RWPE2 (cell line): ENCODE results near the gene RC3H1.
A peak's percentile ranks its signal among the peaks of the same experiment; 100 is the strongest.

Experiments
- ATAC-seq: fragments of 200-7000 bp; cut with Tn5 transposase; 3 replicates; pipeline ENCODE4 v1.9.1; 2021; ENCODE audit warnings: low read depth
- DNase-seq: peaks from one replicate; pipeline ENCODE4 v3.0.0-alpha.2; 2020; ENCODE audit warnings: low spot score
- H3K27ac ChIP-seq: fragments of 450-650 bp; 2 replicates; pipeline ENCODE4 v1.5.1; 2017; ENCODE audit warnings: mild to moderate bottlenecking; ENCODE audit not compliant: poor library complexity, severe bottlenecking
- H3K27me3 ChIP-seq: fragments of 250-450 bp; sonication (Bioruptor Pico); 2 replicates; pipeline ENCODE4 v1.5.1; 2021; ENCODE audit warnings: mild to moderate bottlenecking, moderate library complexity; ENCODE audit not compliant: insufficient read depth, poor library complexity, severe bottlenecking
- H3K36me3 ChIP-seq: fragments of 250-450 bp; sonication (Bioruptor Pico); 2 replicates; pipeline ENCODE4 v1.5.1; 2020; ENCODE audit warnings: low read depth, mild to moderate bottlenecking, moderate library complexity
- H3K4me1 ChIP-seq: fragments of 250-450 bp; sonication (Bioruptor Pico); 2 replicates; pipeline ENCODE4 v1.5.1; 2021; ENCODE audit warnings: mild to moderate bottlenecking, moderate library complexity; ENCODE audit not compliant: insufficient read depth, poor library complexity, severe bottlenecking
- H3K4me3 ChIP-seq: fragments of 250-450 bp; sonication (Bioruptor Pico); 2 replicates; pipeline ENCODE4 v1.5.1; 2021; ENCODE audit warnings: mild to moderate bottlenecking, moderate library complexity; ENCODE audit not compliant: severe bottlenecking
- H3K9me3 ChIP-seq: fragments of 250-450 bp; sonication (Bioruptor Pico); 2 replicates; pipeline ENCODE4 v1.5.1; 2021; ENCODE audit warnings: mild to moderate bottlenecking, moderate library complexity; ENCODE audit not compliant: severe bottlenecking
- CTCF ChIP-seq: fragments of 450-650 bp; IDR thresholded peaks from one replicate; pipeline ENCODE4 v1.5.1; 2017; ENCODE audit warnings: mild to moderate bottlenecking, moderate library complexity; ENCODE audit not compliant: poor library complexity, severe bottlenecking

RC3H1 gene

GRCh38 chr1:174032671-174033222, 10.6 kb upstream of the RC3H1 start:
- no peaks in the 10 kb centered on the region for H3K4me1 ChIP-seq
- TF ChIP-seq CTCF = no peak
- H3K9me3 ChIP-seq = no peaks in the 10 kb centered on the region
- H3K36me3 ChIP-seq = no peaks in the 10 kb centered on the region
- H3K27ac ChIP-seq = no peak overlapping the region
- no peak for ATAC-seq
- H3K4me3 ChIP-seq = no peak overlapping the region
- no peaks in the 10 kb centered on the region for H3K27me3 ChIP-seq
- DNase-seq = no peak

- Histone ChIP-seq H3K36me3 (no peaks in the 10 kb centered on the region), H3K4me1 (no peaks in the 10 kb centered on the region), H3K27ac (no peak overlapping the region), H3K4me3 (no peak overlapping the region), H3K9me3 (no peaks in the 10 kb centered on the region), H3K27me3 (no peaks in the 10 kb centered on the region)
- no peak for TF ChIP-seq CTCF
- DNase-seq (no peak), ATAC-seq (no peak)
These were observed 8.9 kb upstream of the RC3H1 start for GRCh38 chr1:174031099-174031498.

GRCh38 chr1:174028495-174028894, 6.3 kb upstream of the RC3H1 start:
- DNase-seq = no peak
- no peak for TF ChIP-seq CTCF
- Histone ChIP-seq H3K4me1 (no peaks in the 10 kb centered on the region), H3K9me3 (no peaks in the 10 kb centered on the region), H3K4me3 (no peak overlapping the region), H3K36me3 (no peaks in the 10 kb centered on the region), H3K27ac (no peak overlapping the region), H3K27me3 (no peaks in the 10 kb centered on the region)
- ATAC-seq = no peak

DNA sequence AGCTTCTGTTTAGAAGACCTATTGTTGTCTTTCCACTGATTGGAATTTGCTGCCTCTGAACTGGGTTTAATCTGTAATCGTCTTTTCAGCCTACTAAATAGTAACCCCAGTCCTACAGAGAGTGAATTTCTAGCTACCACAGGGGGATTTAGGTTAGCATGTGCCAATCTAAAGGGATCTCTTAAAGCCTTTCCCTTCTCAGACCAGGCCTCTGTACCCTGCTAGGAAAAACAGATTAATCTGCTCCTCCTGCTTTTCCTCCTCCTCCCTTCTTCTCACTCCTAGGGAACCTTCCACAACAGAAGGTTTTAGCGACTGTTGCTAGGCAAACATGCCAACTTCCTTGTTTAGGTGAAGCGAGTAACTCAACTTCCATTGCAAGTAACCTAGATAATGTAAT, 1.3 kb upstream of the RC3H1 start:
- Histone ChIP-seq H3K4me1 (peaks cover 20% of the 10 kb centered on the region), H3K36me3 (peaks cover 12% of the 10 kb centered on the region; the same call in 1 of the 2 replicates), H3K27me3 (no peaks in the 10 kb centered on the region), H3K27ac (no peak overlapping the region), H3K9me3 (no peaks in the 10 kb centered on the region), H3K4me3 (no peak overlapping the region)
- ATAC-seq (no peak), DNase-seq (no peak)
- no peak for TF ChIP-seq CTCF

- ATAC-seq (no peak), DNase-seq (no peak)
- Histone ChIP-seq H3K9me3 (no peaks in the 10 kb centered on the region), H3K27me3 (no peaks in the 10 kb centered on the region), H3K36me3 (peaks cover 12% of the 10 kb centered on the region; the same call in 1 of the 2 replicates), H3K4me1 (peaks cover 25% of the 10 kb centered on the region), H3K27ac (no peak overlapping the region), H3K4me3 (peak overlapping the region; percentile 64)
- TF ChIP-seq CTCF = no peak
These were observed 770 bp upstream of the RC3H1 start for GRCh38 chr1:174022976-174023277.
